Neuron (in vitro differentiated cells): ENCODE measurements around the gene SKIC2.
"Not testable (repeated sequence)": the region's sequence is repeated elsewhere in the genome, so short reads cannot be mapped to it uniquely, and the experiment has no call there.

ENCODE experiments used
- H2AFZ ChIP-seq: one replicate; pipeline ENCODE4 v1.6.1; 2013; ENCODE audit warnings: low read depth, mild to moderate bottlenecking, inconsistent platforms, low read length, moderate library complexity
- H3K27me3 ChIP-seq: one replicate; pipeline ENCODE4 v1.6.1; 2013; ENCODE audit warnings: low read length; ENCODE audit not compliant: insufficient read depth
- H3K36me3 ChIP-seq: one replicate; pipeline ENCODE4 v1.6.1; 2013; ENCODE audit warnings: low read length; ENCODE audit not compliant: insufficient read depth
- H3K4me1 ChIP-seq: one replicate; pipeline ENCODE4 v1.6.1; 2013; ENCODE audit warnings: low read length; ENCODE audit not compliant: insufficient read depth
- H3K4me3 ChIP-seq: 2 replicates; pipeline ENCODE4 v1.5.1; 2013; ENCODE audit warnings: mild to moderate bottlenecking, low read length, moderate library complexity
- H3K9me3 ChIP-seq: one replicate; pipeline ENCODE4 v1.6.1; 2013; ENCODE audit warnings: low read length

SKIC2 gene

DNA sequence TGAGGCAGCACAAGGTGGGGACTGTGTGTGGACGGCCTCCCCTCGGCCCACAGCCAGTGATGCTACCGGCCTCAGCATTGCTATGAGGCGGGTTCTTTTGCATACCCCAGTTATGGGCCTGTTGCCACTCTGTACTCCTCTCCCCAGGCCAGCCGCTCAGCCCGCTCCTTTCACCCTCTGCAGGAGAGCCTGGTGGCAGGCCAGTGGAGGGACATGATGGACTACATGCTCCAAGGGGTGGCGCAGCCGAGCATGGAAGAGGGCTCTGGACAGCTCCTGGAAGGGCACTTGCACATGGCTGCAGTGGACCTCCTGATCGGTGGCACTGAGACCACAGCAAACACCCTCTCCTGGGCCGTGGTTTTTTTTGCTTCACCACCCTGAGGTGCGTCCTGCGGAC lies 48.1 kb downstream of the SKIC2 start:
- not testable (repeated sequence) for H3K4me1 ChIP-seq, H3K4me3 ChIP-seq, H3K36me3 ChIP-seq, H3K9me3 ChIP-seq, H2AFZ ChIP-seq, H3K27me3 ChIP-seq

DNA sequence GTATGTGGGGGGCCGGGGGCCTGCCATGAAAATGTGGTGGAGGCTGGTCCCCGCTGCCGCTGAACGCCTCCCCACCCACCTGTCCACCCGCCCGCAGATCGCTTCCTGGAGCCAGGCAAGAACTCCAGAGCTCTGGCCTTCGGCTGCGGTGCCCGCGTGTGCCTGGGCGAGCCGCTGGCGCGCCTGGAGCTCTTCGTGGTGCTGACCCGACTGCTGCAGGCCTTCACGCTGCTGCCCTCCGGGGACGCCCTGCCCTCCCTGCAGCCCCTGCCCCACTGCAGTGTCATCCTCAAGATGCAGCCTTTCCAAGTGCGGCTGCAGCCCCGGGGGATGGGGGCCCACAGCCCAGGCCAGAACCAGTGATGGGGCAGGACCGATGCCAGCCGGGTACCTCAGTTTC lies 49.1 kb downstream of the SKIC2 start:
- not testable (repeated sequence) for H2AFZ ChIP-seq, H3K4me1 ChIP-seq, H3K36me3 ChIP-seq, H3K27me3 ChIP-seq, H3K9me3 ChIP-seq, H3K4me3 ChIP-seq

DNA sequence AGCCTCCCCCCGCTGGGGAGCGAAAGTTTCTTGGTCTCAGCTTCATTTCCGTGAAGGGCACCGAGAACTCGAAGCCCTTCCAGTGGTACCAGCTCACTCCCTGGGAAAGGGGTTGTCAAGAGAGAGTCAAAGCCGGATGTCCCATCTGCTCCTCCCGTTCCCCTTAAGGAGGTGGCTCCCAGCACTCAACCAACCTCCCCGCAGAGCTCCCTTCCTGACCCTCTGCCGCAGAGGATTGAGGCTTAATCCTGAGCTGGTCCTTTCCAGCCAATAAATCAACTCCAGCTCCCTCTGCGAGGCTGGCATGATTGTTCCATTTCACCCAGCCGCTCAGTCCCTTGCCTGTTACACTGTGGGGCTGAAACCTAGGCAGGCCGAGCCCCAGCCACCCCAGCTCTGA lies 49.6 kb downstream of the SKIC2 start:
- not testable (repeated sequence) for H3K4me3 ChIP-seq, H3K4me1 ChIP-seq, H2AFZ ChIP-seq, H3K9me3 ChIP-seq, H3K27me3 ChIP-seq, H3K36me3 ChIP-seq

DNA sequence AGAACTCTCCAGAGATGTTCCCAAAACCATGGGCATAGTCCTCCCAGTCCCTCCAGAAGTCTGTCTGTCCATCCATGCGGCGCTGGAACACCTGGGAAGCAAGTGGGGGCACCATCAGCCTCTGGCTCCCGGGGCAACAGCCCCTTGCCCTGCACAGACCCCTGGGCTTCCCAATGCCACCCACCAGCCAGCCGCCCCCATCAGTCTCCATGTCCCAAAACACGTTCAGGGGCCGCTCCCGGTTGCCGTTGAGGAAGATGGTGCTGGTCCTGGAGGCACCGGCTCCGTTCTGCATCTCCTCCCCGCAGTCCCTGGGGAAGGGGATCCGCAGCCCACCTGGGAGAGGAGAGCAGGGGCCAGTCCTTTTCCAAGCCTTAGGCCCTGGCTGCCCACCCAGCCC lies 50.6 kb downstream of the SKIC2 start:
- not testable (repeated sequence) for H3K36me3 ChIP-seq, H3K4me1 ChIP-seq, H3K27me3 ChIP-seq, H3K9me3 ChIP-seq, H3K4me3 ChIP-seq, H2AFZ ChIP-seq

DNA sequence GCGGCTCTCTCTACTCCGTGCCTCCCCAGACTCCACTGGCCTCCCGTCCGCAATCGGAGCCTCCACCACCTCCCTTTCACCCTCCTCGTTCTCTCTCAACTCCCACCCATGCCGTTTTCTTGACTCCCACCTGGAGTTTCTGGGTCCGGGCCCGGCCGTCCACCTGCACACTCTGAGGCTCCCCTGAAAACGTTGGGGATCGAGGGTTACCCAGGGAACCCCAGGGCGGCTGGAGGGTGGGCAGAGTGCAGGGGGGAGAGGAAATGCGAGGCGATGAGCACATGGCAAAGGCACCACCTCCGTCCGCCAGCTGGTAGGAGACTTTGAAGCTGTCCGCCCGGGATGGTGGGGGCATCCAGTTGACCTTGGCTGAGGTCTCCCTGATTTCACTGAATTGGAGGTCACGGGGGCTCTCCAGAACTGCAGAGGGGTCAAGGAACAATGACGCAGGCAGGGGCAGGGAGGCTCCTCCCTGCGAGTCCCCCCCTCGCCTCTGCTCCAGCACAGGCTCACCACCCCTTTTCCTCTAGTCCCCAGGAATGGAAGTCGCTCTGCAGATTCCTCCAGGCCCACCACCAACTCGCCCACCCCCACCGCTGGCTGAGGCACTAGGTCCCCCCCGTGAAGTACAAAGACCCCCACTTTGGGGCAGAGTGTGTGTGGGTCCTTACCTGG lies 52.0 kb downstream of the SKIC2 start:
- H3K4me3 ChIP-seq, H2AFZ ChIP-seq, H3K4me1 ChIP-seq, H3K9me3 ChIP-seq, H3K27me3 ChIP-seq, H3K36me3 ChIP-seq: not testable (repeated sequence)

DNA sequence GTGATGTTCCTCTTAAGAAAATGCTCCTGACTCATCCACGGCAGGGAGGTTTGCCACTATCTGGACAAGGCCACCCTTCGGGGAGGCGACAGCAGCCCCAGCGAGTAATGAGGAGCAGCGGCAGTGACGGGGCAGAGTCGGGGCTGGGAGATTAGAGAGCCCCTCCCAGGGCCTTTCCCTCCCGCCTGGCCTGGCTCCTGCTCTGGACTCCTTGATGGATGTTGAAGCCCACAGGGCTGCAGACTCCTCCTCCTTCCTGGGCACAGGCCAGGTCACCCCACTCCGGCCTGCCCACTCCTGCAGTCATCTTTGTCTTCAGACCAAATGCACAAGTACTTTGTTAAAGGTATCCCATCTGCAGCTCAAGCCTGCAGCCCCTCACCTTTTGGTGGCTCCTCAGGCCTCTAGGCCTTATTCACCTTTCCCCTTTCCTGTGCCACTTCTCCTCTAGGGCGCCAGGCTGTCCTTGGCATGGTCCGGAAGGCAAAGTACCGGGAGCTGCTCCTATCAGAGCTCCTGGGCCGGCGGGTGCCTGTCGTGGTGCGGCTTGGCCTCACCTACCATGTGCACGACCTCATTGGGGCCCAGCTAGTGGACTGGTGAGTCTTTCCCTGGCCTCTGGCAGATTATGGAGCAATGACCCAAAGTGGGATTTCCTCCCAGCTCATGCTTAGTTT lies 54.1 kb downstream of the SKIC2 start:
- H3K4me3 ChIP-seq, H3K36me3 ChIP-seq, H3K9me3 ChIP-seq, H3K27me3 ChIP-seq, H2AFZ ChIP-seq, H3K4me1 ChIP-seq: not testable (repeated sequence)

DNA sequence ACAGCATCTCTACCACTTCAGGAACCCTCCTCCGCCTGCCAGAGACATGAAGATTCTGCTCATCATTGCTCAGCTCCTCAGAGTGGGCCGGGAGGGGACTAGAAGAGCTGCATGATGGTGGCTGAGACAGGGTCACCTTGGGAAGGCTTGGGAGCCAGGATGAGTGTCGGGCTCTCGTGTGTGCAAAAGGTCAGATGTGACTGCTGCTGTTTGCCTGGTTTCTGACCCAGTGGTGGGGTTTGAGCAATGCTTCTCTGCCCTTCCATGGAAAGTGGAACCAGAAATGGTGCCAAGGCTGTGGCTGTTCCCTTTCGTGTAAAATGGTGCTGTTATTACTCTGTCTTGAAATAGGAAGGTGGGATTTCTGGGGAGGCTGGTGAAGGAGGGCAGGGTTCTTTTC lies 54.8 kb downstream of the SKIC2 start:
- not testable (repeated sequence) for H3K4me1 ChIP-seq, H3K27me3 ChIP-seq, H3K4me3 ChIP-seq, H2AFZ ChIP-seq, H3K9me3 ChIP-seq, H3K36me3 ChIP-seq

DNA sequence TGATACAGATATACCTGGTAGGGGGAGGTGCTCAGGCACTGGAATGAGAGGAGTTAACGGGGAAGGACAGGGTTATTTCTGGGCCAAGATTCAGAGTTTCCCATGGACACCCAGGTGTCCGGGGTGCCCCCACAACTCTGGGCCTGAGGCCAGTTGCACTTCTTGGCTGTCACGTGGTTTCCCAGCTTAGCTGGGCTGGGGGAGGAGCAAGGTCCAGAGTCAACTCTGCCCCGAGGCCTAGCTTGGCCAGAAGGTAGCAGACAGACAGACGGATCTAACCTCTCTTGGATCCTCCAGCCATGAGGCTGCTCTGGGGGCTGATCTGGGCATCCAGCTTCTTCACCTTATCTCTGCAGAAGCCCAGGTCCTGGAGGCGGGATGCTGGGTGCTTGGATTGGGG lies 55.6 kb downstream of the SKIC2 start, which contains the start of gene C4B:
Gene C4B, plus strand, starts transcription at position 249 of the 400 bp plus-strand sequence. Its CDS starts 51 bp downstream, at position 300.
- H2AFZ ChIP-seq, H3K36me3 ChIP-seq, H3K27me3 ChIP-seq: not testable (repeated sequence)

More for the DNA sequence above, 55.6 kb downstream of the SKIC2 start, which contains the start of gene C4B:
- not testable (repeated sequence) for H3K4me3 ChIP-seq, H3K9me3 ChIP-seq, H3K4me1 ChIP-seq
